HG03045 (cell line): ENCODE results near the gene TMEM151A.
"Not testable (repeated sequence)": the region's sequence is repeated elsewhere in the genome, so short reads cannot be mapped to it uniquely, and the experiment has no call there.

Experiments used
- ATAC-seq: cut with Tn5 transposase; IDR thresholded peaks from one replicate; pipeline ENCODE4 v1.9.1; 2021; ENCODE audit warnings: mild to moderate bottlenecking, moderate library complexity; ENCODE audit not compliant: unreplicated experiment

The TMEM151A gene

GRCh38 chr11:66320289-66320688 lies 28.6 kb downstream of the TMEM151A start:
- not testable (repeated sequence) for ATAC-seq

GRCh38 chr11:66320748-66321147 lies 29.1 kb downstream of the TMEM151A start:
- not testable (repeated sequence) for ATAC-seq

GRCh38 chr11:66321606-66322005 lies 29.9 kb downstream of the TMEM151A start:
- ATAC-seq: no peak

- no peak for ATAC-seq
These were observed 31.2 kb downstream of the TMEM151A start for GRCh38 chr11:66322732-66323427.

- no peak for ATAC-seq
These were observed 32.0 kb downstream of the TMEM151A start for GRCh38 chr11:66323684-66324083.

- no peak for ATAC-seq
These were observed 33.0 kb downstream of the TMEM151A start for GRCh38 chr11:66324664-66325063.

- no peak for ATAC-seq
These were observed 33.6 kb downstream of the TMEM151A start for GRCh38 chr11:66325263-66325671.

- ATAC-seq: no peak
These were observed 34.8 kb downstream of the TMEM151A start for GRCh38 chr11:66326261-66327111.

- no peak for ATAC-seq
These were observed 35.7 kb downstream of the TMEM151A start for GRCh38 chr11:66327171-66328030.

GRCh38 chr11:66328031-66328301 lies 36.3 kb downstream of the TMEM151A start:
- no peak for ATAC-seq

- ATAC-seq: peak; percentile 55
These were observed 36.8 kb downstream of the TMEM151A start for GRCh38 chr11:66328302-66329144.

- ATAC-seq: no peak
These were observed 37.5 kb downstream of the TMEM151A start for GRCh38 chr11:66329165-66329673.

- ATAC-seq: no peak
These were observed 39.2 kb downstream of the TMEM151A start for GRCh38 chr11:66330931-66331330.

GRCh38 chr11:66331542-66332370 lies 40.1 kb downstream of the TMEM151A start:
- no peak for ATAC-seq

GRCh38 chr11:66332371-66333219 lies 40.9 kb downstream of the TMEM151A start:
- ATAC-seq: no peak

- ATAC-seq: no peak
These were observed 41.7 kb downstream of the TMEM151A start for GRCh38 chr11:66333220-66333877.

GRCh38 chr11:66333896-66334604 lies 42.4 kb downstream of the TMEM151A start:
- ATAC-seq: no peak
